ENCODE data around the gene WNK1.

Gene WNK1

GRCh38 chr12:793037-793436 lies 40.7 kb downstream of the WNK1 start:
- Histone ChIP-seq H3K4me3 (ENCODE audit: low read depth, low read length) (no peak overlapping the region), H3K36me3 (no peaks in the 10 kb centered on the region), H3K27me3 (no peaks in the 10 kb centered on the region), H3K4me1 (peaks cover 17% of the 10 kb centered on the region; the same call in 1 of the 2 replicates), H3K9me3 (no peaks in the 10 kb centered on the region)
- no peak for TF ChIP-seq CTCF (IDR thresholded peaks at IDR 0.05; ENCODE audit: low read depth, low read length)
- DNase-seq = no peak

- Histone ChIP-seq H3K27me3 (no peaks in the 10 kb centered on the region), H3K4me1 (peaks cover 17% of the 10 kb centered on the region; the same call in 1 of the 2 replicates), H3K9me3 (no peaks in the 10 kb centered on the region), H3K36me3 (no peaks in the 10 kb centered on the region), H3K4me3 (ENCODE audit: low read depth, low read length) (no peak overlapping the region)
- no peak for DNase-seq
- no peak for TF ChIP-seq CTCF (IDR thresholded peaks at IDR 0.05; ENCODE audit: low read depth, low read length)
Measured at GRCh38 chr12:793711-794110, 41.3 kb downstream of the WNK1 start.

GRCh38 chr12:795305-795704 lies 42.9 kb downstream of the WNK1 start:
- peak overlapping the region; percentile 6; the same call in 1 of the 2 replicates for H3K4me3 ChIP-seq (ENCODE audit: low read depth, low read length)
- no peaks in the 10 kb centered on the region for H3K27me3 ChIP-seq
- TF ChIP-seq CTCF (IDR thresholded peaks at IDR 0.05; ENCODE audit: low read depth, low read length) = no peak
- H3K4me1 ChIP-seq = peaks cover 11% of the 10 kb centered on the region; the same call in 1 of the 2 replicates
- H3K36me3 ChIP-seq = no peaks in the 10 kb centered on the region
- no peaks in the 10 kb centered on the region for H3K9me3 ChIP-seq
- peak; percentile 48 for DNase-seq

GRCh38 chr12:800401-800800 lies 48.0 kb downstream of the WNK1 start:
- DNase-seq = no peak
- Histone ChIP-seq H3K27me3 (no peaks in the 10 kb centered on the region), H3K4me3 (ENCODE audit: low read depth, low read length) (no peak overlapping the region), H3K9me3 (no peaks in the 10 kb centered on the region), H3K4me1 (peaks cover 6% of the 10 kb centered on the region; the same call in 1 of the 2 replicates), H3K36me3 (no peaks in the 10 kb centered on the region)
- TF ChIP-seq CTCF (IDR thresholded peaks at IDR 0.05; ENCODE audit: low read depth, low read length) = no peak

- no peak for TF ChIP-seq CTCF (IDR thresholded peaks at IDR 0.05; ENCODE audit: low read depth, low read length)
- Histone ChIP-seq H3K27me3 (no peaks in the 10 kb centered on the region), H3K9me3 (no peaks in the 10 kb centered on the region), H3K4me1 (no peaks in the 10 kb centered on the region; the same call in 1 of the 2 replicates), H3K4me3 (ENCODE audit: low read depth, low read length) (no peak overlapping the region), H3K36me3 (no peaks in the 10 kb centered on the region)
- no peak for DNase-seq
Measured at GRCh38 chr12:802242-803120, 50.1 kb downstream of the WNK1 start.

GRCh38 chr12:805022-805632 lies 52.7 kb downstream of the WNK1 start:
- H3K9me3 ChIP-seq = no peaks in the 10 kb centered on the region
- no peaks in the 10 kb centered on the region for H3K27me3 ChIP-seq
- no peaks in the 10 kb centered on the region for H3K36me3 ChIP-seq
- no peak for DNase-seq
- no peak overlapping the region for H3K4me3 ChIP-seq (ENCODE audit: low read depth, low read length)
- no peaks in the 10 kb centered on the region; the same call in 1 of the 2 replicates for H3K4me1 ChIP-seq
- TF ChIP-seq CTCF (IDR thresholded peaks at IDR 0.05; ENCODE audit: low read depth, low read length) = no peak
